Mucosa of rectum (tissue), 2 donors: ENCODE data around the gene MTHFD1L.
"Not testable (repeated sequence)": the region's sequence is repeated elsewhere in the genome, so short reads cannot be mapped to it uniquely, and the experiment has no call there.

ENCODE experiments used
- H3K27ac ChIP-seq, 2 donors: one replicate each; pipeline ENCODE4 v1.7.0; 2013; ENCODE audit warnings: inconsistent platforms in 2 of 2, low read depth in 2 of 2, low read length in 2 of 2
- H3K27me3 ChIP-seq, 2 donors: one replicate each; pipeline ENCODE4 v1.7.0; 2013; ENCODE audit warnings: low read length in 2 of 2; ENCODE audit not compliant: control insufficient read depth in 2 of 2, insufficient read depth in 2 of 2
- H3K36me3 ChIP-seq, 2 donors: one replicate each; pipeline ENCODE4 v1.7.0; 2013; ENCODE audit warnings: low read length in 2 of 2; ENCODE audit not compliant: control insufficient read depth in 2 of 2, insufficient read depth in 2 of 2
- H3K4me1 ChIP-seq, 2 donors: one replicate each; pipeline ENCODE4 v1.7.0; 2013; ENCODE audit warnings: low read length in 2 of 2, mild to moderate bottlenecking in 1 of 2; ENCODE audit not compliant: control insufficient read depth in 2 of 2, insufficient read depth in 2 of 2
- H3K4me3 ChIP-seq, 2 donors: one replicate each; pipeline ENCODE4 v1.7.0; 2013; ENCODE audit warnings: low read length in 2 of 2
- H3K9ac ChIP-seq, 2 donors: one replicate each; pipeline ENCODE4 v1.7.0; 2013; ENCODE audit warnings: low read length in 2 of 2, low read depth in 1 of 2, mild to moderate bottlenecking in 1 of 2
- H3K9me3 ChIP-seq, 2 donors: one replicate each; pipeline ENCODE4 v1.7.0; 2013; ENCODE audit warnings: low read length in 2 of 2; ENCODE audit not compliant: control insufficient read depth in 2 of 2
- donor health status: healthy.
- donor health status: Normal muscosa, but diverticular disease.

Gene MTHFD1L

GRCh38 chr6:150841697-150842096, 23.8 kb upstream of the MTHFD1L start:
- H3K27ac ChIP-seq: no peak overlapping the region
- H3K4me1 ChIP-seq: no peaks in the 10 kb centered on the region
- peaks cover 16 to 21% of the 10 kb centered on the region in 2 donors for H3K36me3 ChIP-seq
- no peaks in the 10 kb centered on the region for H3K27me3 ChIP-seq
- no peaks in the 10 kb centered on the region for H3K9me3 ChIP-seq
- no peak overlapping the region for H3K4me3 ChIP-seq
- H3K9ac ChIP-seq: no peak overlapping the region

GRCh38 chr6:150844371-150844770, 21.1 kb upstream of the MTHFD1L start:
- H3K9me3 ChIP-seq: no peaks in the 10 kb centered on the region
- H3K27me3 ChIP-seq: no peaks in the 10 kb centered on the region
- peaks cover 13 to 21% of the 10 kb centered on the region in 2 donors for H3K36me3 ChIP-seq
- H3K27ac ChIP-seq: no peak overlapping the region
- H3K4me3 ChIP-seq: no peak overlapping the region
- H3K9ac ChIP-seq: no peak overlapping the region
- H3K4me1 ChIP-seq: no peaks in the 10 kb centered on the region

GRCh38 chr6:150846641-150847040, 18.9 kb upstream of the MTHFD1L start:
- Histone ChIP-seq H3K9ac (no peak overlapping the region), H3K36me3 (peaks cover 2 to 6% of the 10 kb centered on the region in 2 donors), H3K27ac (no peak overlapping the region), H3K9me3 (no peaks in the 10 kb centered on the region), H3K4me1 (no peaks in the 10 kb centered on the region), H3K4me3 (no peak overlapping the region), H3K27me3 (no peaks in the 10 kb centered on the region)

DNA sequence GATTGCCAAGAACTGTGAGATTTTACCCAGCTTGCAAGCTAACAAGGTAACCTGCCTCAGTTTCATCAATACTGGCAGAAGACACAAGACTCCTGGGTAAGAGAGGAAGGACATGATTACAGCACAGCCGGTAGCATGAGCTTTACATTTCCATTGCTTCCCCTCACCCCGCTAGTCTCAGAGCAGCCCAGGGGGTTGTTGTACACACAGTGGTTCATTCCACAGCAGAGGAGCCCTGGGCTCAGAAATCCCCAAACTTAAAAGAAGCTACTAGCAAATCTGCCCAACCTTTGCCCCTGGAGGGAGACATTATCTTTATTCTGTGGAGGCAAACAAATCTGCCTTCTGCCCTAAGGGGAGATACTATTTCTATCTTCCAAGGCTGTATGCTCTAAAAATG, 17.1 kb upstream of the MTHFD1L start:
- H3K27ac ChIP-seq: no peak overlapping the region
- H3K9ac ChIP-seq: no peak overlapping the region
- no peaks in the 10 kb centered on the region for H3K27me3 ChIP-seq
- no peaks in the 10 kb centered on the region for H3K9me3 ChIP-seq
- peaks cover 0 to 2% of the 10 kb centered on the region in 2 donors for H3K36me3 ChIP-seq
- H3K4me1 ChIP-seq: no peaks in the 10 kb centered on the region
- H3K4me3 ChIP-seq: no peak overlapping the region

DNA sequence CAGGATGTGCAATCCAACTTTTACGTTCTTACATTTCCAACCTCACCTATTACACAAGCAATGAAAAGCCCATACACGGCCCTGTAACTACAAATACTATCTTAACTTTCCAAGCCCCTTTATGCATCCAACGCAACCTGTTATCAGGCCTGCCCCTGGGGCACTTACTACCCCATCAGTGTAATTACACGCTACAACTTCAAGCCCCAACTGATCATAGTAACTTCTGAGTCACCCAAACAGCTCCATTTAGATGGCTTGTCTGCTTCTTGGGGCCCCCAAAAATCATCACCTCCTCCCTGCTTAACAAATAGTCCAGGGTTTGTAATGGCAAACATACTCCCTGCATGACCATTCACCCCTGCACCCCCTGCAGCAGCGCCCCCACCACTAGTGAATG, 11.1 kb upstream of the MTHFD1L start:
- H3K27me3 ChIP-seq: not testable (repeated sequence)

GRCh38 chr6:150855171-150855570, 10.3 kb upstream of the MTHFD1L start:
- H3K27me3 ChIP-seq, H3K9ac ChIP-seq, H3K4me1 ChIP-seq, H3K9me3 ChIP-seq, H3K27ac ChIP-seq, H3K36me3 ChIP-seq, H3K4me3 ChIP-seq: not testable (repeated sequence)

More for the DNA sequence above, 11.1 kb upstream of the MTHFD1L start:
- not testable (repeated sequence) for H3K9me3 ChIP-seq, H3K36me3 ChIP-seq, H3K4me1 ChIP-seq, H3K9ac ChIP-seq, H3K4me3 ChIP-seq, H3K27ac ChIP-seq

GRCh38 chr6:150857062-150857944, 8.2 kb upstream of the MTHFD1L start:
- Histone ChIP-seq H3K27me3 (no peaks in the 10 kb centered on the region), H3K4me3 (no peak overlapping the region), H3K9ac (no peak overlapping the region), H3K4me1 (no peaks in the 10 kb centered on the region), H3K27ac (peak overlapping the region; percentile 53 to 62), H3K9me3 (no peaks in the 10 kb centered on the region), H3K36me3 (no peaks in the 10 kb centered on the region)

- Histone ChIP-seq H3K4me3 (no peak overlapping the region), H3K4me1 (no peaks in the 10 kb centered on the region), H3K27me3 (no peaks in the 10 kb centered on the region), H3K9me3 (no peaks in the 10 kb centered on the region), H3K27ac (peak overlapping the region; percentile 53 to 62), H3K36me3 (no peaks in the 10 kb centered on the region), H3K9ac (no peak overlapping the region)
Observed at GRCh38 chr6:150857945-150858308, 7.6 kb upstream of the MTHFD1L start.

DNA sequence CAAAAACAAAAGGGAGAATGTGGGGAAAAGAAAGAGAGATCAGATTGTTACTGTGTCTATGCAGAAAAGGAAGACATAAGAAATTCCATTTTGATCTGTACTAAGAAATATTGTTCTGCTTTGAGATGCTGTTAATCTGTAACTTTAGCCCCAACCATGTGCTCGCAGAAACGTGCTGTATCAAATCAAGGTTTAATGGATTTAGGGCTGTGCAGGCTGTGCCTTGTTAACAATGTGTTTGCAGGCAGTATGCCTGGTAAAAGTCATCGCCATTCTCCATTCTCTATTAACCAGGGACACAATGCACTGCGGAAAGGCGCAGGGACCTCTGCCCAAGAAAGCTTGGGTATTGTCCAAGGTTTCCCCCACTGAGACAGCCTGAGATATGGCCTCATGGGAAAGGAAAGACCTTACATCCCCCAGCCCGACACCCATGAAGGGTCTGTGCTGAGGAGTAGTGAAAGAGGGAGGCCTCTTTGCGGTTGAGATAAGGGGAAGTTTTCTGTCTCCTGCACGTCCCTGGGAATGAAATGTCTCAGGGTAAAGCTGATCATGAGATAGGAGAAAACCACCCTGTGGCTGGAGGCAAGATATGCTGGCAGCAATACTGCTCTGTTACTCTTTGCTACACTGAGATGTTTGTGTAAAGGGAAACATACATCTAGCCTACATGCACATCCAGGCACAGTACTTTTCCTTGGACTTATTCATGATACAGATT, 3.9 kb upstream of the MTHFD1L start:
- not testable (repeated sequence) for H3K9ac ChIP-seq, H3K4me3 ChIP-seq, H3K27me3 ChIP-seq, H3K27ac ChIP-seq, H3K4me1 ChIP-seq, H3K9me3 ChIP-seq, H3K36me3 ChIP-seq

DNA sequence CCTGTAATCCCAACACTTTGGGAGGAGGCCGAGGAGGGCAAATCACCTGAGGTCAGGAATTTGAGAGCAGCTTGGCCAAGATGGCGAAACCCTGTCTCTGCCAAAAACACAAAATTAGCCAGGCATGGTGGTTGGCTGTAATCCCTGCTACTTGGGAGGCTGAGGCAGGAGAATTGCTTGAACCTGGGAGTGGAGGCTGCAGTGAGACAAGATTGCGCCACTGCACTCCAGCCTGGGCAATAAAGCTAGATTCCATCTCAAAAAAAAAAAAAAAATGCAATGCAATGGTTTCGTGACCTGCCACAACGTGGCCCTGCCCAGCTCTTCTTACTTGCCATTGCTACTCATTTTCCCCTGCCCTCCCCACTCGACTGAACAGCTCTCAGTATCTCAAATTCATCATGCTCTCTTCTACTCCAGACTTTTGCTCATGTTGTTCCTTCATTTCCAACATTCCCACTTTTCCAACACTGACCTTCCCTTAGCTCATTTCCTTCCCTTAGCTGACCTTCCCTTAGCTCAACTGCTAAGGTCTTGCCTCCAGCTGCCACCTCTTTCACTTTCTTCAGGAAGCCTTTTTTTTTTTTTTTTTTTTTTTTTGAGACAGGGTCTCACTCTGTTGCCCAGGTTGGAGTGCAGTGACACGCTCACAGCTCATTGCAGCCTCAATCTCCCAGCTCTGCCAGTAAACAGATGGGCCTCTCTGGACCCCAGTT, 2.1 kb upstream of the MTHFD1L start:
- peaks cover 0 to 3% of the 10 kb centered on the region in 2 donors for H3K4me1 ChIP-seq
- H3K27ac ChIP-seq: no peak overlapping the region
- H3K36me3 ChIP-seq: no peaks in the 10 kb centered on the region
- no peak overlapping the region for H3K9ac ChIP-seq
- H3K4me3 ChIP-seq: no peak overlapping the region
- no peaks in the 10 kb centered on the region for H3K27me3 ChIP-seq
- H3K9me3 ChIP-seq: no peaks in the 10 kb centered on the region
